NCI-H1417 (cell line): ENCODE measurements around the gene ODAD2.
"Not testable (repeated sequence)": the region's sequence is repeated elsewhere in the genome, so short reads cannot be mapped to it uniquely, and the experiment has no call there.

Experiments
- DNase-seq, 3 experiments: peaks; one replicate each; lab custom pipeline; 2025; lab: John Stamatoyannopoulos, UW

ODAD2 gene, protein sequence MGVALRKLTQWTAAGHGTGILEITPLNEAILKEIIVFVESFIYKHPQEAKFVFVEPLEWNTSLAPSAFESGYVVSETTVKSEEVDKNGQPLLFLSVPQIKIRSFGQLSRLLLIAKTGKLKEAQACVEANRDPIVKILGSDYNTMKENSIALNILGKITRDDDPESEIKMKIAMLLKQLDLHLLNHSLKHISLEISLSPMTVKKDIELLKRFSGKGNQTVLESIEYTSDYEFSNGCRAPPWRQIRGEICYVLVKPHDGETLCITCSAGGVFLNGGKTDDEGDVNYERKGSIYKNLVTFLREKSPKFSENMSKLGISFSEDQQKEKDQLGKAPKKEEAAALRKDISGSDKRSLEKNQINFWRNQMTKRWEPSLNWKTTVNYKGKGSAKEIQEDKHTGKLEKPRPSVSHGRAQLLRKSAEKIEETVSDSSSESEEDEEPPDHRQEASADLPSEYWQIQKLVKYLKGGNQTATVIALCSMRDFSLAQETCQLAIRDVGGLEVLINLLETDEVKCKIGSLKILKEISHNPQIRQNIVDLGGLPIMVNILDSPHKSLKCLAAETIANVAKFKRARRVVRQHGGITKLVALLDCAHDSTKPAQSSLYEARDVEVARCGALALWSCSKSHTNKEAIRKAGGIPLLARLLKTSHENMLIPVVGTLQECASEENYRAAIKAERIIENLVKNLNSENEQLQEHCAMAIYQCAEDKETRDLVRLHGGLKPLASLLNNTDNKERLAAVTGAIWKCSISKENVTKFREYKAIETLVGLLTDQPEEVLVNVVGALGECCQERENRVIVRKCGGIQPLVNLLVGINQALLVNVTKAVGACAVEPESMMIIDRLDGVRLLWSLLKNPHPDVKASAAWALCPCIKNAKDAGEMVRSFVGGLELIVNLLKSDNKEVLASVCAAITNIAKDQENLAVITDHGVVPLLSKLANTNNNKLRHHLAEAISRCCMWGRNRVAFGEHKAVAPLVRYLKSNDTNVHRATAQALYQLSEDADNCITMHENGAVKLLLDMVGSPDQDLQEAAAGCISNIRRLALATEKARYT

GRCh38 chr10:27998954-27999275 lies at the start of gene ODAD2:
TSS of gene ODAD2 (minus strand) at chr10:27999079. CDS start at chr10:27995142, 3,937 bp downstream.
- no peak for DNase-seq

DNA sequence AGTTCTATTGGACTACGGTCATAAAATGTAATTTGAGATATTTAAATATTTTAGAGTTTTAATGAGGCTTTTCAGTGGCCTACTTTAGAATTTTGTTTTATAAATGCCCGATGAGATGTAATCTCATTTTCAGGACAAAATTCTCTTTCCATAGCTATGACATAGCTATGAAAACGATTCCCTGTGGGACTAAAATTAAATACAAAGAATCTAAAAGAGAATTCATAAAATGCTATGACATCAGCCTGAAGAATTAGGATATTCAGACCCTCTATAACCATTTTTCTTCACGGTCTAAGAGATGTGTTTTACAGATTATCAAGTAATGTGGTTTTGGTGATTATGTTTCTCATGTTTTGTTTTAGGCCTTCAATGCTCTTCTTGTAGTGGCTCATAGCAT lies 48.2 kb upstream of the ODAD2 start:
- DNase-seq = no peak

DNA sequence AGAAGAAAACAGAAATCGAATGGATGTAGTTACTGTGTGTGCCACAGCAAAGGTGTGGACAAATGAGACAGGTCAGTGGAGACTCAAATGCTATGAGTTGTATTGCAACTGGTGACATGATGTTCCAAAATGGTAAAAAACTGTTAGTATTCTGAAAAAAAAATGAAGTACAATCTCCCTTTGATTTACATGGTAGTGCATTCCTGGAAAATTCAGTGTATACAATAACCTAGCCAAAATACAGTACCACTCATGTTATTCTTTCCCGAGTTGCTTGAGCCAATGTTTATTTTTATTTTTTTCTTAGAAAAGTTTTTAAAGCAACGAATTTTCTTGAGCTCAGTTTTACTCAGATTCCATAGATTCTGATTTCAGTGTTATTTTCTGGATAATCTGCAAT lies 47.7 kb upstream of the ODAD2 start:
- DNase-seq = no peak

DNA sequence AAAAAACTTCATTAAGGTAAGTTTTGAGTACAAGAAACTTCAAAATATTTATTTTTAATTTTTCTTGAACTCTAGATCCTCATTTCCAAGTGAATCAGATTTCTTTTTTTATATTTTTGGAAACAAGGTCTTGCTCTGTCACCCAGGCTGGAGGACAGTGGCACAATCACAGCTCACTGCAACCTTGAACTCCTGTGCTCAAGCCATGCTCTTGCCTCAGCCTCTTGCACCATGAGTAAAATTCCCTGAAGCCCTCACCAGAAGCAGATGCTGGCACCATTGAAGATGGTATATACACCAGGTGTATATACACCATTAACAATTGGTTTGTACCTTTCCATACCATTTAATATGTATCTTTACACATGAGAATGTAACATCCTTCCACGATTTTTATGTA lies 45.1 kb upstream of the ODAD2 start:
- DNase-seq = no peak

DNA sequence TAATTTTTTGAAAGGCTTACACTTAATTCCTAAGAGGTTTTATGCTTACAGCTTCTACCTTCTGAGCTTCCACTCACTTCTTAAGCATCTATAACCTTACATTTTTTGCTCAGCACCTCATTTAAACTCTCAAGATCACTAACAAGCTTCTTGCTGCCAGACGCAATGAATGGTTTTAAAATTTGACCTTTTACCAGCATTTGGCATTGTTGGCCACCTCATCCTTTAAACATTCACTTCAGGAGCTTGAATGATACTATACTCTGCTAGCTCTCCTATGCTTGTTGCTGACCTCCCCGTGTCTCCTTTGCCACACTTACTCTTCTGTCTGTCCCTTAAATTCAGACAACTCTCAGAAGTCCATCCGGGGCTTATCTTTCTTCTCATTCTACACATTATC lies 37.7 kb upstream of the ODAD2 start:
- no peak for DNase-seq

DNA sequence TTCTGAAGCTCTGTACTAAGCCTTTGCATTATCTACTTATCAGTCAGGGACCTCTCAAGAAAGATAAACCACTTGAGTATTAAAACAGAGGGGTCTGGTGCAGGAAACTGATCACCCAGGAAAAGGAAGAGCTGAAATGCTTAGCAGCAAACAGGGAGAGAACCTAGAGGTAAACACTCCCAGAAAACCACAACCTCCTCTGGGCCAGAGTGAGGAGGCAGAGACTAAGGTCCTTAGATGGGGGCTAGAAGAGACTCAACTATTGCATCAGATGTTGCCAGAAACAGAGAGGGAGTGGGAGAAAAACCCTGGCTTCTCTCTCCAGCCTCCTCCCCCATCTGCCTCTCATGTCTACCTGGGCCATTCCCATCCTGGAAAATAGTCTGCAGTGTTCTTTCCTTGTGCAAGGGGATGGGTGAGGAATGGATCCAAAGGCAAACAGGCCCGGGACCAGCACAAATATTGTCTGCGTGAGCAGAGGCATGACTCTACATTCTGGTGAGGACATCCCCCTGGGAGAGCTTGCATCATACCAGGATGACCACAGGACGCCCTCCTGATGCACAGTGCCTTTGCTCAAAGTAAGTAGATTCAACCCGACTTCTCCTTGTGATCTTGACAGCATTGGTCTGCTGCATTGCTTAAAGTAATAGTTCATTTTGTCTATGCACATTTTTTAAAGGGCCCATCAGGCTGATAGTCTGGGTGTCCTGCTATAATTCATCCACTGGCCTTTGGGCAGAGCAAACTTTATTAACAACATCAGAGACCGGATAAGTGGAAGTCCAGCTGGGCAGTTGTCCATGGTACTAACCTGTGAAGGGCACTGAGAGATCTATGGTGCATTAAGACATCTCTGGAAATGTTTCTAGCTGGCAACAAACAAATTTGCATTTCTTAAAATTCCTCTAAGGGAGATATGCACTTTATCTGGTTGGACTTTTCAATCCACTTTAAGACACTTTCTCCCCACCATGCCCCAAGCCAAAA lies 22.4 kb upstream of the ODAD2 start:
- DNase-seq = no peak

- DNase-seq = no peak
These were observed 21.4 kb upstream of the ODAD2 start for GRCh38 chr10:28020080-28020860.

DNA sequence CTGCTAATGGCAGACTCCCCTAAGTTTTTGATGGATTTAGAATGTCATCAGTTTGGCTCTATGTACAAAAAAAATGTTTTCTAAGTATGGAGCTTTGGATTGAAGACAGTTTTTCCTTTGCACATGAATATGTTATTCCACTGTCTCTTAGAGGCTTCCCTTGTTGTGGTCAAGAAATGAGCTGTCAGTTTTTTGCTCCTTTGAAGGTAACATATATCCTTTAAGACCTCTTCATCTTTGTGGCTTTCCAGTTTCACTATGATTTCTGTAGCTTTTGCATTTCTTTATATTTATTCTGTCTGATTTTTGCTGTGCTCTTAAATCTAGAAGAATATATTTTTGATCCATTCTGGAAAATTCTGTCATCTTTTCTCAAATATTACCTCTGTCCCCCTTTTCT lies 15.8 kb upstream of the ODAD2 start:
- no peak for DNase-seq

- no peak for DNase-seq
These were observed 14.2 kb upstream of the ODAD2 start for GRCh38 chr10:28012990-28013515.

DNA sequence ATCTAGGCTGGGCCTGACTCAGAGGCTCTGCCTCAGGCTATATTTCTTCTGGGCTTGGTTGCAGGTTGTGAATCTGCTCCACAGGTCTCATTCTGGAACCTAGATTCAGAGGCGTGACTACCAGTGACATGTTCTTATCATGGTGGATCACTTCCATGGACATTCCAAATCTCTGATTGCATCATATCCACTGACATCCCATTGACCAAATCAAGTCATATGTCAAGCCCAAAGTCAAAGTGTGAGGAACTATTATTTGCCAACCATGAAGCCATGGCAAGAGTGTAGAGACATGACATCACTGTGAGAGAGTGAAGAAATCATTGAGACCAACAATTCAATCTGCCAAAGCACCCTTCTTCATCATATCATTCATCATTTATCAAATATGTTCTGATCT lies 11.9 kb upstream of the ODAD2 start:
- DNase-seq = no peak

- DNase-seq = no peak
These were observed 9.2 kb upstream of the ODAD2 start for GRCh38 chr10:28008054-28008453.

DNA sequence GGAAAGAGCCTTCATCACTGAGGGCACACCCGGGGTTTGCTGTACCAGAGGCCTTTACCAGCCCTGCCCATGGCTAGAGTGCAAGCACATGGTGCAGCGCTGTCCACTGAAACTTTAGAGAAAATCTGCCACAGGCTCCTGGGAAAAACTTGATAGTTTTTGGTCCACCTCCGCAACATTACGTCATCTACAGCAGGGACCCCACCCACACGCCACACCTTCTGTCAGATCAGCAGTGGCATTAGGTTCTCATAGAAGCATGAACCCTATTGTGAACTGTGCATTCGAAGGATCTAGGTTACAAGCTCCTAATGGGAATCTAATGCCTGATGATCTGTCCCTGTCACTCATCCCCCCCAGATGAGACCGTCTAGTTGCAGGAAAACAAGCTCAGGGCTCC lies 2.5 kb upstream of the ODAD2 start:
- no peak for DNase-seq

GRCh38 chr10:27998178-27998953 lies 513 bp downstream of the ODAD2 start:
- peak in 2 of 3 experiments; percentile 74 to 78 for DNase-seq

DNA sequence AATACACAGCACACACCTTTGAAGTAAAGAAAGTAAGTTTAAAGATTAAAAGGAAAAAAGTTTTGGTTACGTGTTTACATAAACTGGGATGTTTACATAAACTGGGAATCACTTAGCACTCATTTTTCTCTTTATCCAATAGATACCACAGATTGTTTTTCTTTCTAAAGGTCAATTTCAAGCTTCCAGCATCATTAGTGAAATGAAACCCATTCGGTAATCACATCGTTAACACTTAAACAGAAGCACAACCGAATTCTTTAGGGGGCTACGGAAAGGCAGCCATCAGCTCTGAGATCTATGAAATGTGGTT lies 1.1 kb downstream of the ODAD2 start:
- DNase-seq = no peak

GRCh38 chr10:27995311-27995710 lies 3.6 kb downstream of the ODAD2 start:
- no peak for DNase-seq

DNA sequence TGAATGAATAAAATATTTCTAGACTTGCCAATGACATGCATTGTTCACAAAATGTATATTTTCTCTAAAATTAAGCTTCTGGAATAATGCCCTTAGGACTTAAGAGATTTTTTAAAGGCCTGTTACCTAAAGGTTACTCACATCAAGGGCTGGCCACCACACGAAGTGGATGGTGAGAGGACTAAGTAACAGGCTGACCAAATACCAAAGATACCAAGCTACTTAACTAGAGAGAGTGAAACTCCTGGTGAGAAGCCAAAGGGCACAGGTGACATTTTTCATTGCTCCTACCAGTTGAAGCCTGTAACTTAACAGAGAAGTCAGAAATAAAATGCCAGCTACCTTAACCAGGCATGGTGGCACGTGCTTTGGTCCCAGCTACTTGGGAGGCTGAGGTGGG lies 9.5 kb downstream of the ODAD2 start:
- not testable (repeated sequence) for DNase-seq

DNA sequence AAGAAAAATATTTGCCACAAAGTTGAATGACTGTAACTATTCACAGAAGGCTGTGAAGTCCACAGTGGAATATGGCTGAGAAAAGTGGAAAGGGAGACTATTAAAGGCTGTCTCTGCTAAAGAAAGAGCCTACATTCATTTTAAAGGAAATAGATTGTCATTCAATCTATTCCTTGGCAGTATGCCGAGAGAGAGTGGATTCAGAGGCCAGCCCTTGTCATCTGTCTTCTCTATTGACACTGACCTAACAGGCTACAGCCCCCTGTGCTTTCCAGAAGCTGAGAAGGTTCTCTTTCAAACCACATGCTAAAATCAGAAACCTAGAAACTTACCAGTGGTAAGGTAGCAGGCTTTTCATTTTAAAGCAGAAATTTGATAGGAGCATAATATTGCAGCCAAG lies 12.1 kb downstream of the ODAD2 start:
- no peak for DNase-seq

DNA sequence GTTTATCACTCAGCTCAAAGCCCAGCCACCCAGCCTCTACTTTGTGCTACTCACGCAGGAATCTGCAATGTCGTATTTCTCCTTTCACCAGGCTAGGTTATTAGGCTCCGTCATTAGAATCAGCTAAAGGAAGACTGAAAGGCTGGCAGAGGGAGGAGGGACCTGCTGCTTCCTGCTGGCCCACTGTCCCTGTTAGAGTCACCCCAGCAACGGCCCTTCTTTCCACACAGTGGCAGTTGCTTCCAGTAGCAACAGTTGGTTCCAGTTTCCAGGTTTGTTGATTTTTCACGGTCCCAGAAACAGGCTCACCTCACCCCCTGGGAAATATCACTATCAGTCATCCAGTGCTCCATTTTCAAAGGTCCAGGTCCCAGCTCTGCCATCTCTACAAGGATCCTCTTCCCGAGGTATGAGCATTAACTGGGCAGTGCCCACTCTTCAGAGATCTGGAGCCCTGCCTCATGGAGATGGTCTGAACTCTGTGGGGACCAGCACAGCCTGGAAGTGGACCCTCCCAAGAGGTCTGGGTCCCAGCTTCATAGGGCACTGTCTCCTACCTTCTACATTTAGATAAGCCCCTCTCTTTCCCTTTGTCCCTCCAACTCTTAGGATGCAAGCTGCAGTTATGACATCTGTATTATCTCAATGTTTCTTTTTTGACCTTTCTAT lies 15.9 kb downstream of the ODAD2 start:
- no peak for DNase-seq

DNA sequence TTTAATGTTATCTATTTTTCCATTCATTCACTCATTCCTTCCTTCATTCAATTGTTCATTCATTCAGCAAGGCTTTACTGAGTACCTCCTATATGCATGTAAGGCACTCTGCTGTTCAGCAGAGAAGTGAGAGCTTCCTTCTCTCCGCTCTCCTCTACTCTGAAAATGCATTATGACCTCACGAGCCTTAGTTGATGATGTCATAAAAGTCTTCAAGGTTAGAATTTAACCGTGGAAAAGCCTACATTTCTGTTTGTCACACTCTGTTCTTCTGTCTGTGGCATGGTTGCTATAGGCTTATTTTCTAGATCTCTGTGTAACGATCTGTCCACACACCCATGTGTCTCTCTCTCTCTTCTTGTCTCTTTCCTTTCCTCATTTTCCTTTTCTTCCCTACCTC lies 17.1 kb downstream of the ODAD2 start:
- DNase-seq = no peak

DNA sequence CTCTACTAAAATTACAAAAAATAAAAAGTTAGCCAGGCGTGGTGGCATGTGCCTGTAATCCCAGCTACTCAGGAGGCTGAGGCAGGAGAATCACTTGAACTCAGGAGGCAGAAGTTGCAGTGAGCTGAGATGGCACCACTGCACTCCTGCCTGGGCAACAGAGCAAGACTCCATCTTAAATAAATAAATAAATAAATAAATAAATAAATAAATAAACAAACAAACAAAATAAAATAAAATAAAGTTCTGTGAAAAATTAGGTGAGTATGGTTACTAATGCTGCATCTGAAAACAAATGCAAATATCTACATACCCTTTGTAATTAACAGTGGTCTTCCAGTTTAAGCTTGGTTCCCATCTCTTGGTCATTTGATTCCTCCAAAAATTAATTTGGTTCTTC lies 28.1 kb downstream of the ODAD2 start:
- DNase-seq = not testable (repeated sequence)
